ENCODE data around the gene DNAH9. TPM values are rescaled to one million over a fixed set of nuclear protein-coding genes. Genes with fewer than 3 reads are reported as not detected.

DNAH9 gene
- total RNA-seq, 4 donors from 2014 or later: 0.41 to 1.9 (median 0.79) TPM; not detected in 1

DNA sequence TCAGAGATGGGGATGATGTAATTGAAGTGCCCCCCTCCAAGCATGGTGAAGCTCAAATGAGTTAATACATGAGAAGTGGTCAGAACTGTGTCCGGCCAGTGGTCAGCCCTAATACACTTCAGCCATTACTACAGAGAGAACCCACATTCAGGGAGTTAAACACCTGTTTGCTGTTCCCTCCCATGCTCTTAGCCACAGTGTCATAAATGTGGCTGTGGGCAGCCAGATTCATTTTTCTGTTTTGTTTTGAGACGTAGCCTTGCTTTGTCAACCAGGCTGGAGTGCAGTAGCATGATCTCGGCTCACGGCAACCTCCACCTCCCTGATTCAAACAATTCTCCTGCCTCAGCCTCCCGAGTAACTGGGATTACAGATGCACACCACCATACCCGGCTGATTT lies 139.9 kb downstream of the DNAH9 start:
- H3K36me3 ChIP-seq: no peaks in the 10 kb centered on the region
- H3K27ac ChIP-seq: no peak overlapping the region
- no peak for DNase-seq
- TF ChIP-seq POLR2AphosphoS5 (IDR thresholded peaks at IDR 0.05) (no peak), EP300 (IDR thresholded peaks at IDR 0.05; ENCODE audit: low read depth) (no peak), POLR2A (IDR thresholded peaks at IDR 0.05) (no peak)
- H3K4me3 ChIP-seq: no peak overlapping the region
- no peaks in the 10 kb centered on the region for H3K27me3 ChIP-seq
- H3K4me1 ChIP-seq: no peaks in the 10 kb centered on the region
- in situ Hi-C loops (cut with MboI; ENCODE audit: low pct_ligation_motif_present in 1 of 4, low pct_unique_long_range_greater_than_20kb in 1 of 4, low sequenced_read_pairs in 3 of 4) (no loop called here), intact Hi-C loops (cut with DNase I; ENCODE audit: low total_unique reads) (no loop called here)
- no peaks in the 10 kb centered on the region for H3K9me3 ChIP-seq
- 86 to 95% methylated on average over 4 to 6 of the region's 6 CpGs for WGBS, 2 donors (ENCODE audit: low coverage in 1 of 2)

DNA sequence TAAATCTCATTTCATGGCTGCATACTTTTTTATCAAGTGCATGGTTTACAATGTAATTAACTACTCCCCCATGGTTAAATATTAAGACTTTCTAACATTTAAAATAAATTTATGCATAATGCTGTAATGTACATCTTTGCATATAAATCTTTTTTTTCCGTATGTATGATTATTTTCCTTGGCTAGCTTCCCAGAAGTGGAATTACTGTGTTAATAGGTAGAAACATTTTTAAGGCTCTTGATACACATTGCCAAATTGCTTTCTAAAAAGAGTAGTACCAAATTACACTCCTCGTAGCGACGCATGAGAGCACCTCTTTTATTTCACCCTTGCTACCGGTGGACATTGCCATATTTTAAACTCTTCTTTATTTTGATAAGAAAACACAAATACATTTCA lies 141.1 kb downstream of the DNAH9 start:
- no peak for DNase-seq
- no peaks in the 10 kb centered on the region for H3K9me3 ChIP-seq
- in situ Hi-C loops (cut with MboI; ENCODE audit: low pct_ligation_motif_present in 1 of 4, low pct_unique_long_range_greater_than_20kb in 1 of 4, low sequenced_read_pairs in 3 of 4): no loop called here

DNA sequence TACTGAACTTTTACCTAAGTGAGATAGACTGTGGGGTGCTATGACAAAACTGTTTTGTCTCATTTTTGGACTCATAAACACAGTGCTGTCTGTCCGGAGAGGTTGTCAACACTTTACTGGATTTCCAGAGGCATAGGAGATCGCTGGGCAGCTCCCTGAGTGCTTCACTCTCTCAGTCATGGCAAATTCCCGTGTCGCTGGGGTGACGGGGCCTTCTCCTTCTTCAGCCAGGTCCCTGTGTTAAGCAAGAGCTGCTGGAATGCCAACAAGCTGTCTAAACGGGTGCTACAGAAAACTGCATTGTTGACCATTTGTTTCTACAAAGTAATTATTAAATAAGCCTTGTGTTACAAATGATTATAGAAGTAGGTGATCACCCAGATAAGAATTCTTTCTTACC lies 141.6 kb downstream of the DNAH9 start:
- in situ Hi-C loops (cut with MboI; ENCODE audit: low pct_ligation_motif_present in 1 of 4, low pct_unique_long_range_greater_than_20kb in 1 of 4, low sequenced_read_pairs in 3 of 4): no loop called here
- Histone ChIP-seq H3K4me1 (no peaks in the 10 kb centered on the region), H3K4me3 (no peak overlapping the region), H3K27me3 (no peaks in the 10 kb centered on the region), H3K27ac (no peak overlapping the region), H3K9me3 (no peaks in the 10 kb centered on the region), H3K36me3 (no peaks in the 10 kb centered on the region)
- intact Hi-C loops (cut with DNase I; ENCODE audit: low total_unique reads): no loop called here
- no peak for TF ChIP-seq POLR2A (IDR thresholded peaks at IDR 0.05)
- no peak for TF ChIP-seq EP300 (IDR thresholded peaks at IDR 0.05; ENCODE audit: low read depth)
- TF ChIP-seq, protein P1, sequence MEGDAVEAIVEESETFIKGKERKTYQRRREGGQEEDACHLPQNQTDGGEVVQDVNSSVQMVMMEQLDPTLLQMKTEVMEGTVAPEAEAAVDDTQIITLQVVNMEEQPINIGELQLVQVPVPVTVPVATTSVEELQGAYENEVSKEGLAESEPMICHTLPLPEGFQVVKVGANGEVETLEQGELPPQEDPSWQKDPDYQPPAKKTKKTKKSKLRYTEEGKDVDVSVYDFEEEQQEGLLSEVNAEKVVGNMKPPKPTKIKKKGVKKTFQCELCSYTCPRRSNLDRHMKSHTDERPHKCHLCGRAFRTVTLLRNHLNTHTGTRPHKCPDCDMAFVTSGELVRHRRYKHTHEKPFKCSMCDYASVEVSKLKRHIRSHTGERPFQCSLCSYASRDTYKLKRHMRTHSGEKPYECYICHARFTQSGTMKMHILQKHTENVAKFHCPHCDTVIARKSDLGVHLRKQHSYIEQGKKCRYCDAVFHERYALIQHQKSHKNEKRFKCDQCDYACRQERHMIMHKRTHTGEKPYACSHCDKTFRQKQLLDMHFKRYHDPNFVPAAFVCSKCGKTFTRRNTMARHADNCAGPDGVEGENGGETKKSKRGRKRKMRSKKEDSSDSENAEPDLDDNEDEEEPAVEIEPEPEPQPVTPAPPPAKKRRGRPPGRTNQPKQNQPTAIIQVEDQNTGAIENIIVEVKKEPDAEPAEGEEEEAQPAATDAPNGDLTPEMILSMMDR (IDR thresholded peaks at IDR 0.05): no peak
- TF ChIP-seq POLR2AphosphoS5 (IDR thresholded peaks at IDR 0.05): no peak
- no peak for DNase-seq
- 67 to 69% methylated on average over 5 to 6 of the region's 6 CpGs for WGBS, 2 donors (ENCODE audit: low coverage in 1 of 2)

More for the DNA sequence above, 141.1 kb downstream of the DNAH9 start:
- 65 to 69% methylated on average over 5 of the region's 5 CpGs for WGBS, 2 donors (ENCODE audit: low coverage in 1 of 2)
- intact Hi-C loops (cut with DNase I; ENCODE audit: low total_unique reads): no loop called here
- Histone ChIP-seq H3K27ac (no peak overlapping the region), H3K27me3 (no peaks in the 10 kb centered on the region), H3K4me3 (no peak overlapping the region), H3K36me3 (no peaks in the 10 kb centered on the region), H3K4me1 (no peaks in the 10 kb centered on the region)
- TF ChIP-seq EP300 (IDR thresholded peaks at IDR 0.05; ENCODE audit: low read depth) (no peak), POLR2AphosphoS5 (IDR thresholded peaks at IDR 0.05) (no peak), POLR2A (IDR thresholded peaks at IDR 0.05) (no peak)
- TF ChIP-seq, protein P1 (IDR thresholded peaks at IDR 0.05): no peak

DNA sequence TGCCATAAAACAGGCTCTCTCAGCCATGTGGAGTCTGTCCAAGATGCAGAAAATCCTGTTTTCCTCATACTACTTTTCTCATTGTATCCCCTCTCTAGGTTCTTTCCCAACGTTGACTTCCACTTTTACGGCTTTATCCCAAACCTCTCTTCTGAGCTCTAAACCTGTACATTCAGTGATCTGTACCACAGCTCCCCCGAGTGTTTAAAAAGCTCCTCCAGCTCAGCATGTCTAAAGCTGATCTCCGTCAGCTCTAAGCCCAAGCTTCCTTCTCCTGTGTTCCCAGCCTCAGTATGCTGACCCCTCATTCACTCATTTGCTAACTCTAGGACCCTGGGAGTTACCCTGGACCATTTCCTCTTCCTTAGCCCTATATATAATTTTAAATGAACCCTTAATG lies 144.6 kb downstream of the DNAH9 start:
- in situ Hi-C loops (cut with MboI; ENCODE audit: low pct_ligation_motif_present in 1 of 4, low pct_unique_long_range_greater_than_20kb in 1 of 4, low sequenced_read_pairs in 3 of 4): no loop called here
- DNase-seq: no peak

More for the DNA sequence above, 144.6 kb downstream of the DNAH9 start:
- intact Hi-C loops (cut with DNase I; ENCODE audit: low total_unique reads): no loop called here
- Histone ChIP-seq H3K4me3 (no peak overlapping the region), H3K4me1 (no peaks in the 10 kb centered on the region), H3K27me3 (no peaks in the 10 kb centered on the region), H3K36me3 (no peaks in the 10 kb centered on the region), H3K27ac (no peak overlapping the region), H3K9me3 (no peaks in the 10 kb centered on the region)
- 24 to 31% methylated on average over 3 to 4 of the region's 4 CpGs for WGBS, 2 donors (ENCODE audit: low coverage in 1 of 2)
- TF ChIP-seq, protein P1 (IDR thresholded peaks at IDR 0.05): no peak
- no peak for TF ChIP-seq POLR2A (IDR thresholded peaks at IDR 0.05)
- TF ChIP-seq POLR2AphosphoS5 (IDR thresholded peaks at IDR 0.05): no peak
- no peak for TF ChIP-seq EP300 (IDR thresholded peaks at IDR 0.05; ENCODE audit: low read depth)
